HCT116 (cell line): Measurements from ENCODE around the gene CENPU.

Source experiments
- ATF3 ChIP-seq: IDR thresholded peaks from 2 replicates; pipeline ENCODE4 v1.6.1; 2012
- CTCF ChIP-seq, 3 experiments: fragments of 200-600 bp in 1 of 3; sonication (generic) in 1 of 3; IDR thresholded peaks in 2 of 3; conservative IDR thresholded peaks in 1 of 3; 2 replicates each; pipeline ENCODE4 v1.5.1; 2012 to 2017; ENCODE audit warnings: low read depth in 2 of 3, low read length in 2 of 3, antibody characterized with exemption in 1 of 3, borderline replicate concordance in 1 of 3, control low read depth in 1 of 3, mild to moderate bottlenecking in 1 of 3, mixed read lengths in 1 of 3, mixed run types in 1 of 3, moderate library complexity in 1 of 3; ENCODE audit not compliant: insufficient read depth in 1 of 3
- POLR2A ChIP-seq: IDR thresholded peaks from 2 replicates; pipeline ENCODE4 v1.7.0; 2011; ENCODE audit warnings: borderline replicate concordance; ENCODE audit not compliant: insufficient read depth, insufficient read length; ENCODE audit errors: extremely low read depth
- RAD21 ChIP-seq: IDR thresholded peaks from 2 replicates; pipeline ENCODE4 v1.6.1; 2012; ENCODE audit warnings: low read depth, mild to moderate bottlenecking
- REST ChIP-seq: IDR thresholded peaks from 2 replicates; pipeline ENCODE4 v1.6.1; 2012; ENCODE audit warnings: low read depth
- SIN3A ChIP-seq: IDR thresholded peaks from 2 replicates; pipeline ENCODE4 v1.6.1; 2012; ENCODE audit warnings: low read depth
- SP1 ChIP-seq: IDR thresholded peaks from 2 replicates; pipeline ENCODE4 v1.6.1; 2012; ENCODE audit warnings: low read depth
- ZFX ChIP-seq: fragments of 450-650 bp; IDR thresholded peaks from 2 replicates; pipeline ENCODE4 v1.6.1; 2017

- TF ChIP-seq ATF3: no peak
- TF ChIP-seq CTCF (IDR thresholded peaks at IDR 0.05 in 2 of 3, conservative IDR thresholded peaks at IDR 0.05 in 1 of 3; ENCODE audit: borderline replicate concordance in 1 of 3, insufficient read depth in 1 of 3, low read depth in 2 of 3, low read length in 2 of 3): no peak
- TF ChIP-seq ZFX: no peak
- no peak for TF ChIP-seq SIN3A
- TF ChIP-seq REST: no peak
- TF ChIP-seq SP1: no peak
- no peak for TF ChIP-seq RAD21
- no peak for TF ChIP-seq POLR2A
Observed at GRCh38 chr4:184719407-184719806, 14.5 kb downstream of the CENPU start.
